HG03066 (cell line): ENCODE measurements around the gene RPL27A.

Experiments
- ATAC-seq: cut with Tn5 transposase; IDR thresholded peaks from one replicate; pipeline ENCODE4 v1.9.1; 2021; ENCODE audit warnings: low read depth; ENCODE audit not compliant: unreplicated experiment

RPL27A gene

DNA sequence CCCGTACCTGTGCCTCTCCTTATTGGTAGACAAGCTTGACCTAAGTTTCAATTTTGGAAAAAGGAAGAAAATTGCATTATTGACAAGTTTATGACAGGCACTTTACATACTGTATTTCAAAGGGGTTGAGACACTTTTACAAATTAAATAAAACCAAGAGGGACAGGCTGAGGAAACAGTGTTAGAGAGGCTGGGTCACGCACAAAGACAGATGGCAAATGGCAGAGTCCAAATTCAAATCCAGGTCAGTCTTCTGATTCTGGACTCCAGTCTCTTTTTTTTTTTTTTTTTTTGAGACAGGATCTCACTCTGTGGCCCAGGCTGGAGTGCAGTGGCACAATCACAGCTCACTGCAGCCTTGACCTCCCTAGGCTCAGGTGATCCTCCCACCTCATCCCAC, 10.2 kb upstream of the RPL27A start:
- no peak for ATAC-seq

DNA sequence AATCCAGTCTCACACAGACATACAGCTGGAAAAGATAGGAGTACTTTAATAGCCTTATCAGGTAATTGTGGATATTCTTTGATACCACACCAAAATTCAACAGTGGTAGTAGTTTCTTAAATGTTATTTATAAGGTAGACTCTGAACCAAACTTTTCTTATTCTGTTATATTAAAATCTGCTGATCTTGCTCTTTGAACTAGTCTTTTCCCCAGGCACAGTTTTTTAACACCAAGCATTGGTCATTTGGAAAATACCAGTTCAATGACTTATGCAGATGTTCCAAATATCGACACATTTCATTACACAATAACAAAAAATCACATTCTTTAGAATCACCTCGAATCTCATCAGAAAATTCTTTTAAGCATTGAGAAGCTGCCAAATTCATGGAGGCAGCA, 7.7 kb upstream of the RPL27A start:
- no peak for ATAC-seq

DNA sequence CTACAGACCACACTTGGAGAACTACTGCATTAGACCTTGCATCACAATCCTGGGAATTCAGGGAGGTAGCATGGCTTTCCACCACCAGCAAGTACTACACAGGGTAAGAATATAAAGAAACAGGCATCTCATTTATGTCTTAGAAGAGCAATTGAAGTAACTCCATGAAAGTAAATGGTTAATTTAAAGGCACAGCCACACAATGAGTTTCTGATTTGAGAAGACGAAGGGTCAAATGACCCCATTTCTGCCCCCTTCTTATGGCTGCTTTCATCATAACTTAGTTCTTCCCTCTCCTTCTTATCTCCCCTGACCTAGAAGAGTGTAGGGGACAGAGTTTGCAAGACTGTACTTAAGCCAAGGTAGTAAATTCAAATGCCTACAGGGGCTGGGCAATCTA, 6.1 kb upstream of the RPL27A start:
- ATAC-seq, result no peak

DNA sequence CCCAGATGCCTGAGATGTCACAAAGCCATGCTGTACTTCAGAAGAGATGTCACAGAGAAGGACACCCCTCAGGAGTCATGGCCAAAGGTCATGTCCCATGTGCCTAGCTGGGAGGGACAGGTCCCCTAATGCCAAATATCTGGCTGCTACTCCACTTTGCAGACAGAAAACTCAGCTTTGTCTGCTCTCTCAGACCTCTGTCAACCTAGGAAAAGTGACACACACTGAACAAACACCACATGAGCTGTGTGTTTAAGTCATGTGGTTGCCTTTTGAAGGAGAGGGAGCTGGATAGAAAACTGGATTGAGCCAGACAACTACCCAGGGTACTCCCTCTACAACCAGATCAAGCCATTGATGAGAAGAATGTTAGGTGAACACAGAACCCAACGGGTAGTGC, 3.6 kb upstream of the RPL27A start:
- ATAC-seq, result no peak

DNA sequence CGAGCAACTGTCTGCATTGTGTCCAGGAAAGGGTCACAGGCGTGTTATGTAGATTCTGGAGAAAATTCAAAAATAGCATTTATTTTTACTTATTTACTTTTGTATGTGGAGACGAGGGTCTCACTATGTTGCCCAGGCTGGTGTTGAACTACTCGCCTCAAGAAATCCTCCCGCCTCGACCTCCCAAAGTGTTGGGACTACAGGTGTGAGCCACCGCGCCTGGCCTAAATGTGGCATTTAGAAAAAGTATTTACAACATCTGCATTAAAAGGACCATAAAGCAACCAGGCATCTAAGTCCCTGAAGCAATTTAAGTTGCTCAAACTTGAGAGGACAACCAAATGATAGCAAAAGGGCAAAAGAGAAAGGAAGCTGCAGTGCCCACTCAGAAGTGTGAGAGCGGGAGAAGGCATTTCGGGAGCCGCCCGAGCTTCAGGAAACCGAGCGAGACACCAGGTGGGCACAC, 722 bp upstream of the RPL27A start:
- no peak for ATAC-seq

DNA sequence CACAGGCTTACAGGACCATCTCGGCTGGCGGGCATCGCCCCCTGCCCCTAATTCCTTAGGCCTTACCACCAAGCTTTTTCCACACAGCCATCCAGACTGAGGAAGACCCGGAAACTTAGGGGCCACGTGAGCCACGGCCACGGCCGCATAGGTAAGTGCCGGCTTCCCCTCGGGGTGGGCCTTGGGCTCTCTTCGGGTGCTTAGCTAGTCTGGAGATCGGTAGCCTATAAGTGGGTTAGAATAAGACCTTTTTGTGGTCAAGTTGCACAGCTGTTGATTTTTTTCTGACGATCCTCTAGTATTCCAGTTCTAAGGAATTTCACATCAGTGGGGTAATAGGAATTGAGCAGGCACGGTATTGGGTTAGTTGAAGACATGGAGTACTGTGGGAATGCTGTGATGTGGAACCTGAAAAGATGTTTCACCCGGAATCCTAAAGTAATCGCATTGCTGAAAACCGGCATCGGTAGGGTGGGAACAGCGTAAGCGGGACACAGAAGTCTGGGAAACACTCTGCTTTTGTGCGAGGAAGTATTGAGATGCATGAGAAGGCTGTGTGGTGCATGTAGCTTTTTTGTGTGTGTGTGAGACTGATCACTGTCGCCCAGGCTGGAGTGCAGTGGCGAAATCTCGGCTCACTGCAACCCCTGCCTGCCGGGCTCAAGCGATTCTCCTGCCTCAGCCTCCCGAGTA, 669 bp downstream of the RPL27A start:
- peak; percentile 4 for ATAC-seq

DNA sequence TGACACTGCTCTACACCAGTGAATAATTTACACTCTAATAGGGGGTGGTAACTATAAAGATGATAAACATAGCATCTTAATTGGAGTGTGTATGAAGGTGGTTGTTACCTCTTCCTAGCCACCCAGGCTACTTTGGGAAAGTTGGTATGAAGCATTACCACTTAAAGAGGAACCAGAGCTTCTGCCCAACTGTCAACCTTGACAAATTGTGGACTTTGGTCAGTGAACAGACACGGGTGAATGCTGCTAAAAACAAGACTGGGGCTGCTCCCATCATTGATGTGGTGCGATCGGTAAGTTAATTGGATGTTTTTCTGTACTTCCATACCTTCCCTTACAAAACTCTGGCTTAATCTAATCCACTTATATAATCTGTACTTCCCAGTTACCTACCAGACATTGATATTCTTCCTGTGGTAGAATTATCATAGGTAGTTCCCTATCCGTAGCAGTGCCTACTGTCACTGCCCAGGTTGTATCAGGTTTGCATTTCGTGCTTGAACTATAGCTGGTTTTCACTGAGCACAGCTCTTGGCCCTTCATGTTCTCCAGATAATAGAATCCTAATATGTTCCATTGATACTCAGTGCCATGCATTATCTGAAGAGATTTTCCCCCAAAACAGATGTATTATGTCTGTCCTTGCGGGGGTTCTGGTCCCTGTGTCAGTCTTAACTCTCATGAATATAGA, 2.2 kb downstream of the RPL27A start:
- no peak for ATAC-seq

DNA sequence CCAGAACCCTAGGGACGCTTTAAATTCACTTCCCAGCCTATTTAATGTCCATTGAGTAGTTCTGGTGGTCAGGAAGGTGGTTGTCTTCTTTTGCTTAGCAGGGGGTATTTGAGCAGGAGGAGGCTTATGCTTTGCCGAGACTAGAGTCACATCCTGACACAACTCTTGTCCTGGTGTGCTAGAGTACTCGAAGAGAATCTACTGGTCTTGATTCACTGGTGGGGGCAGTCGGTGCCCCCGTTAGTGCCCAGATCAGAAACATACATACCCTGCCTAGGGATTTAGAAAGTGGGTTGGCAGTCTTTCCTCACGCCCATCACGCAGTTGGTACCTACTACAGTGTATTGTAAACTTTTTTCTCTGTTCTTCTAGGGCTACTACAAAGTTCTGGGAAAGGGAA, 2.7 kb downstream of the RPL27A start:
- ATAC-seq, result no peak

DNA sequence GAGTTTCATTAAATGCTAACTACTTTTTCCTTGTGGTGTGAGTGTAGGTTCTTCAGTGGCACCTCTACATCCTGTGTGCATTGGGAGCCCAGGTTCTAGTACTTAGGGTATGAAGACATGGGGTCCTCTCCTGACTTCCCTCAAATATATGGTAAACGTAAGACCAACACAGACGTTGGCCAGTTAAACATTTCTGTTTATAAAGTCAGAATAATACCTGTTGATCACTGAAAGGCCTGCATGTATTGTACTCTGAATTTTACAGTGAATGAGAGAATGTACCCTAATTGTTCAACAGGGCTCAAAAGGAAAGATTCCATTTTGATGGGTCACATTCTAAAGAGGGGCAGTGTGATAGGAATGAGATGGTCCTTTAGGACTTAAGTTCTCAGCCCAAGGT, 3.2 kb downstream of the RPL27A start:
- ATAC-seq, result no peak

DNA sequence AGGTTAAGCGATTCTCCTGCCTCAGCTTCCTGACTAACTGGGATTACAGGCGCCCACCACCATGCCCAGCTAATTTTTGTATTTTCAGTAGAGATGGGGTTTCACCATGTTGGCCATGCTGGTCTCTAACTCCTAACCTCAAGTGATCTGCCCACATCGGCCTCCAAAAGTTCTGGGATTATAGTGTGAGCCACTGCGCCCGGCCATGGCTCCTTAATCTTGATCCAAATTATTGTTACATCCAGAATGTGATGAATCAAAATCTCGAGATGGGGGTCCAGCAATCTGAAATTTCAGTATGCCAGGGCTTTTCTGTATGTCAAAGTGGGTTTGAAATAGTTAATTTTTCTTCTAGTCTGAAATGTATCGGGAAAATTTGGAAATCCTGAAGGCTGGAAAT, 3.7 kb downstream of the RPL27A start:
- no peak for ATAC-seq

DNA sequence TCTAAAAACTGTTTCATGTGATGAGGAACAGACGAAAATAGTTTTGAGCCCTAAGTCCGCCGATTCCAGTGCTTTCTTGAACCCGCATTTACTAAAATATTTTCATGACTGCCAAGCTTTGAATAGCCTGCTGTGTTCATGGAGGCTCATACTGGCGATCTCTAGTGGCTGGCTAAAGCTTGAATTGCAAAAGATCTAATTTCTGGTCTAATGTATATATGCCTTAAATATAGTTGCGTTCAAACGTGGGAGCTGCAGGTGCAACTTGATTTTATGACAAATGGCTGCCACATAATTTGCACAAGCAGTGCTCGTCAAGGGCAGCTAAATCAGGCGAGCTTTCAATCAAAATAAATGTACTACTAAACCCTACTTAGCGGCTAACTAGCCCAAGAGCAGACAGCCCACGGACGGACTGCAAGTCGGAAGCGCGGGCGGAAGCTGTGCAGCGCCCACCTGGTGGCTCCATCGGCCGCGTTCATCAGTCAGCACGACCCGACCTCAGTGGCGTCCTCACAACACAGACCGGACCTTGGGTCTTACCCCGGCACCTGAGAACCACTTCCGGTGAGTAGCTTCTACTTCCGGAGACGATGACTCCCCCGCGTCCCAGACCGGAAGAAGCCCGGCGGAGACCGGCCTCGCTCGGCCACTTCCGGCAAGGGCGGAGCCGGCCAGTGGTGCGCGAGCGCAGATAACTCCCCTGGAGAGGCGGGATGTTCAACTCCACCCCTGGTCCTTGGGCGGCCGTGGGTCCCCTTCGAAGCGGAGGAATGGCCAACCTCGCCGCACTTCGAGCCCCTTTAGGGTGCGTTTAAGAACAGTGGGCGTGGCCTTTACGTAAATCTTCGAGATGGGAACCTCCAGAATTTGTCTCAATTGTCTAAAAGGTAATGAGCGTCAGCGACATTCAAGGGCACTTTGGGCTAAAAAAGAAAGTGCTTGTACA, 6.1 kb downstream of the RPL27A start:
- peak; percentile 94 for ATAC-seq

DNA sequence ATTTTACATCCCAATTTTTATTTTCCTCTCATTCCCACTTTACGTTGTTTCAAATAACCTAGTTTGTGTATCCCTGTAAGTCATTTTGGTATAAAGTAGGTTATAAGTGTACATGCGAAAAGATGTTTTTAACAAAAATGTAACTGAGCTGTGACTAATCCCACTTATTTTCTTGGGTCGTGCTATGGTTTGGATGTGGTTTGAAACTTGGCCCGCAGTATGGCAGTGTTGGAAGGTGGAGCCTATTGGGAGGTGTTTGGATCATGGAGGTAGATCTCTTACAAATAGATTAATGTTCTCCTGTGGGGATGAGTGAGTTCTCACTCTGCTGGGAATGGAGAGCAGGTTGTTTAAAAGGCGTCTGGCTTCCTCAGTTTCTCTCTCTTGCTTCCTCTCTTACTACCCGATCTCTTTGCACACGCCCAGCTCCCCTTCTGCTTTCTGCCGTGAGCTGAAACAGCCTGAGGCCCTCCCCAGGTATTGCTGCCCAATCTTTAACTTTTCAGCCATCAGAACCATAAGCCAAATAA, 7.2 kb downstream of the RPL27A start:
- ATAC-seq, result no peak

DNA sequence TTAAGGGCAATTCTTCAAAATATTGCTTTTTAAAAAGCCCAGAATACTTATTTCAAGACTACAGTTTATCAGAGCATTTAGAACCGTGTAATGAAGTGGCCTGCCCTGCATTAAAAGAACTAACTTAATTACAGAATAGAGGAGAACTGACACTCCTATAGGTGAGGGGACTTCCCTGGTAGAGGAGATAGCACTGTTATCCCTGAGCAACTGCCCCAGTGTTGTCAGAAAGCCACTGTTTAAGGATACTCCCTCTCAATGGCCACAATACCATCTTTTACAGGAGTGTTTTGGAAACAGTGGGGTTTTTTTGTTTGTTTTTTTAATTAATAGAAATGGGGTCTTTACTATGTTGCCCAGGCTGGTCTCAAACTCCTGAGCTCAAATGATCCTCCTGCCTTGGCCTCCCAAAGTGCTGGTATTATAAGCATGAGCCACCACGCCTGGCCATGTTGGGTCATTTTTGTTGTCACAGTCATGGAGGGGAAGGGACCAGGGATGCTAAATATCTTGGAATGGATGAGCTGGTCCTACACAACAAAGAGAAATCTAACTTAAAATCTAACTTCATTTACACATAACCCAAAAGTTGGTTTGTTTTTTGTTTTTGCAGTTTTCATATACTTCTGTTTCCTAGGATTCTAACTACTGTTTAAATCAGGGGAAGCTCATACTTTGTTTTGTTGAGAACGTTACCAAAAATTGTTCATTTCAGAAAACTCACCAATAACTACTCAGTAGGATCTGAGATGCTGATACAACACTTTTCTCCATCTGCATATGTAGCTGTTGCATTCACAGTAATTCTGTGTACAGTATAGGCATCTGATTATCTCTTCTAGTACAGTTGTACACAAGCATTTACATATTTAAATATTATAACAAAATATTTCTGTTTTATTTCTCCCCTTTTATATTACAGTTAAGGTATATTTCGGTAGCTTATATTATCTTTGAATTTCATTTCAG, 8.1 kb downstream of the RPL27A start:
- ATAC-seq, result no peak

DNA sequence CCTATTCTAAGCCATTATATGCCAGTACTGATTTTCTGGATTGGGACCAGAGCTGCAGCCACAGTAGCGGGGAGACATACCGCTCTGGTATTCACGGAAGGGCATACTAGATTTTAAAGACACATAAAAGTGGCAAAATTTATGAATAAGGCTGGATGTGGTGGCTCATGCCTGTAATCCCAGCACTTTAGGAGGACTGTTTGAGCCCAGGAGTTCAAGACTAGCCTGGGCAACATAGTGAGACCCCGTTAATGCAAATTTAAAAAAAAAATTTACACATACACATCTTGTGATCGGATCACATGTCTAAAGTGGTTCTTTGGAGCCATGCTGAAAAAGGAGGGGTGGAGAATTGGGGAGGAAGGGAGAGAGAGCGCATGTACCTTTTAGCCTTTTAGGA, 9.0 kb downstream of the RPL27A start:
- no peak for ATAC-seq

DNA sequence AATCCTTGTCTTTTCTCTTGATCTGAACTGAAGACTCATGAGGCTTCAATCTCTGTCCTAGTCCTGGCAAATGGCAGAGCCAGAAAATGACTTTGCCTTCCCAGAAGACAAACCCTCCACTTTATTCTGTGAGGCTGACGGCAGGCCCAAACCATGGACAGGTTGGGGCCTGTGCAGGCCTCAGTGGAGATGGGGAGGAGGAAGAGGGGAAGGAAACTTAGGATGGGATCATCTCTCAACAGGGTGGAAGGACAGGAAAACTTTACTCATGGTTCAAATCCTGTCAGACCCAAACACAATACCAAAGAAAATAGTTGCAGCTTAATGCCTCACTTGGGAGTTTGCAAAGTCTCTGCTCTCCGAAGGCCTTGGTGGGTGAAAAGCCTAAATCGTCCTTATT, 9.8 kb downstream of the RPL27A start:
- no peak for ATAC-seq

DNA sequence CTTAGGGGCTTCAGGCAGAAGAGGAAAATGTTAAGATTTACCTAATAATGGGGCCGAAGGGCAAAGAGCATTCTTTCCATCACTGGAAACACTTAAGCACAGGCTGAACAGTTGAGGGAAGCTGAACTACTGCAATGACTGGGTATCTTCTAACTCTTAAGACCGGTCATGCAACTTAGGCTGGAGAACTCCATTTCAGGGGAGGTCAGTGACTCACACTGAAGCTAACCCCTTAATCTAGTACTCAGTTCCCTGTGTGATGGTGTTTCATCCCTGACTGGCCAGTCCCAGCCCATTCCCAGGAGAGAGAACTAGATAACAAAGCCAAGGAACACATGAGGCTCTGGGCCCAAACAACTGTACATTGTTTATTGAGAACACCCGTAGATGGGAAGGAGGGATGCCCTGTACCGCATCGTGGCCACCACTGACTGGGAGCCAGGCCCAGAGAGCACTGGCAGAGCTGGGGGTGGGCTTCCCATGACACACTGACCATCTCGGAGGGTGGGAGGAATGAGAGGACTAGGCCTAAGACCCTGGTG, 10.5 kb downstream of the RPL27A start:
- no peak for ATAC-seq

DNA sequence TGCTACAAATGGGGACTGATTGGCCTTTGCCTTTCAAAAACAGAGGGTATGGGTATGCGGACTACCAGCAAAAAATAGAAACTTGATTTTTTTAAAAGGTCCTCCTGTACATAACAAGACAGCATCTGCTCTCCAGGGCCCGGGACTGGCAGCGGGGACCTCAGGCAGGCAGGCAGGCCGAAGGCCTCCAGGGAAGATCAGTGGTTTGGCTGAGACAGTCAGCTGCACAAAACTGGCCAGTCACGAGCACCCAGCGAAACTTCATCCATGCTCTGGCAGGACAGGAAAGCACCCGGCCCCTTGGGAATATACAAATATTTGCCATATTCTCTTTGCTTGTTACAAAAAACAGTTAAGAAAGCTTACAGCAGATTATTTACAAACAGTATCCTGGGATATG, 11.0 kb downstream of the RPL27A start:
- ATAC-seq, result no peak

DNA sequence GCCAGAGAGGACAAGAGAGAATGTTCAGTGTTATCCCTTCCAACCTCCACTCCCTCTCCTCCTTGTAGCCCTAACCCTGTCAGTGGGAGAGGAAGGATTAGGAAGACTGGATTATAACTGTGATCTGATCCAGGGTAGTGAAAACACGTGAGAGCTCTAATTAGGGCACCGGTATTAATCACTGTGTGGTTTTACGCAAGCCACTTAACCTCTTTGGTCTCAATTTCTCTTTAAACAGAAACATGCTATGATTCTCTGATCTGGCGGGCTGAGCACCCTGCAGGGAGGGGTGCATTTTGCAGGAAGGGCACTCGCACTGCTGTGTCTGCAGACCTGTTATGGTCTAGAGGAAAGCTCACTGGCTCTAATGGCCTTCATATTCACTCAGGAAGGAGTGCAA, 11.5 kb downstream of the RPL27A start:
- no peak for ATAC-seq

DNA sequence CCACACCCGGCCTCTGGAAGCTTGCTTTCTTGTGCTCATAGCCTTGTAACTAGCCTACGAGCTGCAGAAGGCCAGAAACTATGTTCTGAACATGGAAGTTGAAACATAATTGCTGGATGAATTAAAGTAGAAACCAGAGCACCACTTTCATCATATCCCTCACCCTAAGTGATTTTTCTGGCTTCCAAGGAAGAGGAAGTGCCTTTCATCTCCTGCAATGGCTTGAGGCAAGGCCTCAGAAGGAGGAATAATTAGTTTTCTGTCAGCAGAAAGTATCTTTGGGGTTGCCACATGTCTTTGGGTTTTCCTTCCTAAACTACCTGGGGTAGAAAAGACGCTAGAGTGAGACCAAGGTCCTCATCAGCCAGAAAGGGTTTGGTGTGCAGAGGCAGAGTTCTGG, 14.5 kb downstream of the RPL27A start:
- no peak for ATAC-seq
